C4-2B (cell line): ENCODE measurements around the gene NUDT22.
A peak's percentile ranks its signal among the peaks of the same experiment; 100 is the strongest.

Source experiments
- H3K27ac ChIP-seq: fragments of 450-650 bp; 2 replicates; pipeline ENCODE4 v1.5.1; 2017
- CTCF ChIP-seq: fragments of 450-650 bp; conservative IDR thresholded peaks from 2 replicates; pipeline ENCODE4 v1.5.1; 2017; ENCODE audit warnings: mild to moderate bottlenecking
- ZFX ChIP-seq: fragments of 450-650 bp; IDR thresholded peaks from 2 replicates; pipeline ENCODE4 v1.6.1; 2017

The NUDT22 gene

GRCh38 chr11:64249563-64250414 is 23.7 kb downstream of the NUDT22 start:
- H3K27ac ChIP-seq = no peak overlapping the region

GRCh38 chr11:64250415-64251015 is 24.4 kb downstream of the NUDT22 start:
- TF ChIP-seq CTCF (no peak), ZFX (no peak)
- peak overlapping the region; percentile 78; the same call in 1 of the 2 replicates for H3K27ac ChIP-seq

More at GRCh38 chr11:64249563-64250414, 23.7 kb downstream of the NUDT22 start:
- no peak for TF ChIP-seq ZFX
- TF ChIP-seq CTCF = no peak

GRCh38 chr11:64251016-64251752 is 25.1 kb downstream of the NUDT22 start, which contains the start of gene PLCB3:
Gene PLCB3 (plus strand): TSS chr11:64251530. CDS start chr11:64251650, 120 bp downstream.
- TF ChIP-seq ZFX (peak; percentile 41; the same call in 1 of the 2 replicates), CTCF (peak; percentile 97)
- peak within 1 kb of the TSS; percentile 78 for H3K27ac ChIP-seq

- TF ChIP-seq ZFX (no peak), CTCF (no peak)
- H3K27ac ChIP-seq = peak overlapping the region; percentile 78
These were observed 25.6 kb downstream of the NUDT22 start for GRCh38 chr11:64251753-64252002.

- TF ChIP-seq ZFX (no peak), CTCF (no peak)
- H3K27ac ChIP-seq = peak overlapping the region; percentile 78
These were observed 26.2 kb downstream of the NUDT22 start for GRCh38 chr11:64252003-64252872.

GRCh38 chr11:64253043-64253442 is 27.0 kb downstream of the NUDT22 start:
- H3K27ac ChIP-seq = no peak overlapping the region; the same call in 1 of the 2 replicates
- no peak for TF ChIP-seq ZFX
- TF ChIP-seq CTCF = no peak
